Activated effector memory CD4-positive, alpha-beta T cell treated with Interleukin-2 at 50 U/mL for 16 hours (primary cell): ENCODE measurements around the gene MC4R.
"Not testable (repeated sequence)": the region's sequence is repeated elsewhere in the genome, so short reads cannot be mapped to it uniquely, and the experiment has no call there.

ENCODE experiments used
- DNase-seq: peaks from one replicate; pipeline ENCODE4 v3.0.0-alpha.2; 2020

MC4R gene

GRCh38 chr18:60372596-60372995 lies at the start of gene MC4R:
Gene MC4R (minus strand): TSS chr18:60372775. CDS start chr18:60372349, 426 bp downstream.
- DNase-seq = no peak

- not testable (repeated sequence) for DNase-seq
Observed at GRCh38 chr18:60422306-60422705, 49.7 kb upstream of the MC4R start.

- DNase-seq = no peak
Observed at GRCh38 chr18:60421356-60422118, 49.0 kb upstream of the MC4R start.

- DNase-seq = no peak
Observed at GRCh38 chr18:60417946-60418345, 45.4 kb upstream of the MC4R start.

- DNase-seq = no peak
Observed at GRCh38 chr18:60413944-60414547, 41.5 kb upstream of the MC4R start.

- DNase-seq = no peak
Observed at GRCh38 chr18:60411715-60412114, 39.1 kb upstream of the MC4R start.

- DNase-seq = no peak
Observed at GRCh38 chr18:60406721-60407120, 34.1 kb upstream of the MC4R start.

GRCh38 chr18:60404486-60405085 lies 32.0 kb upstream of the MC4R start:
- no peak for DNase-seq

GRCh38 chr18:60401346-60401745 lies 28.8 kb upstream of the MC4R start:
- no peak for DNase-seq

GRCh38 chr18:60391571-60392226 lies 19.1 kb upstream of the MC4R start:
- DNase-seq = no peak

GRCh38 chr18:60389314-60389713 lies 16.7 kb upstream of the MC4R start:
- no peak for DNase-seq

GRCh38 chr18:60385693-60386092 lies 13.1 kb upstream of the MC4R start:
- DNase-seq = no peak

- no peak for DNase-seq
Observed at GRCh38 chr18:60383893-60384292, 11.3 kb upstream of the MC4R start.

- no peak for DNase-seq
Observed at GRCh38 chr18:60377778-60378469, 5.3 kb upstream of the MC4R start.

- no peak for DNase-seq
Observed at GRCh38 chr18:60372132-60372531, 443 bp downstream of the MC4R start.

- no peak for DNase-seq
Observed at GRCh38 chr18:60358516-60358915, 14.1 kb downstream of the MC4R start.

- no peak for DNase-seq
Observed at GRCh38 chr18:60350941-60351340, 21.6 kb downstream of the MC4R start.

- no peak for DNase-seq
Observed at GRCh38 chr18:60350150-60350549, 22.4 kb downstream of the MC4R start.

GRCh38 chr18:60347526-60348045 lies 25.0 kb downstream of the MC4R start:
- DNase-seq = no peak

- no peak for DNase-seq
Observed at GRCh38 chr18:60339018-60339417, 33.6 kb downstream of the MC4R start.

- DNase-seq = no peak
Observed at GRCh38 chr18:60331890-60332289, 40.7 kb downstream of the MC4R start.

GRCh38 chr18:60329131-60329530 lies 43.4 kb downstream of the MC4R start:
- DNase-seq = no peak

GRCh38 chr18:60327880-60328279 lies 44.7 kb downstream of the MC4R start:
- DNase-seq = no peak
